HG03159 (cell line): Measurements from ENCODE around the gene SEC14L1.

Experiments
- ATAC-seq: cut with Tn5 transposase; IDR thresholded peaks from one replicate; pipeline ENCODE4 v1.9.1; 2021; ENCODE audit warnings: mild to moderate bottlenecking, moderate library complexity; ENCODE audit not compliant: unreplicated experiment

Gene SEC14L1

DNA sequence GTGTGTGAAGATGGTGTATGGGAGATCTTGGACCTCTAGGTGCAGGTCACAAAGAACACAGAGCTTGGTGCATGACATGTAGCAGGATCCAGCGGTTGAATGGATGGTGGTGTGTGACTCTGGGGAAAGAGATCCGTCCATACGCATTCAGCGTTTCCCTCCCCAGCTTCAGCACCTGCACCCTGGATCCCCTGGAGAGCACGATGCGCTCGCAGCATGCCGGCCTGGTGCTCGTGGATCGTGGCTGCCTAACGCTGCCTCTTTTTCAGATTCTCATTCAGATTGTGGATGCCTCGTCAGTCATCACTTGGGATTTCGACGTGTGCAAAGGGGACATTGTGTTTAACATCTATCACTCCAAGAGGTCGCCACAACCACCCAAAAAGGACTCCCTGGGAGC, 70.9 kb downstream of the SEC14L1 start:
- ATAC-seq: no peak

DNA sequence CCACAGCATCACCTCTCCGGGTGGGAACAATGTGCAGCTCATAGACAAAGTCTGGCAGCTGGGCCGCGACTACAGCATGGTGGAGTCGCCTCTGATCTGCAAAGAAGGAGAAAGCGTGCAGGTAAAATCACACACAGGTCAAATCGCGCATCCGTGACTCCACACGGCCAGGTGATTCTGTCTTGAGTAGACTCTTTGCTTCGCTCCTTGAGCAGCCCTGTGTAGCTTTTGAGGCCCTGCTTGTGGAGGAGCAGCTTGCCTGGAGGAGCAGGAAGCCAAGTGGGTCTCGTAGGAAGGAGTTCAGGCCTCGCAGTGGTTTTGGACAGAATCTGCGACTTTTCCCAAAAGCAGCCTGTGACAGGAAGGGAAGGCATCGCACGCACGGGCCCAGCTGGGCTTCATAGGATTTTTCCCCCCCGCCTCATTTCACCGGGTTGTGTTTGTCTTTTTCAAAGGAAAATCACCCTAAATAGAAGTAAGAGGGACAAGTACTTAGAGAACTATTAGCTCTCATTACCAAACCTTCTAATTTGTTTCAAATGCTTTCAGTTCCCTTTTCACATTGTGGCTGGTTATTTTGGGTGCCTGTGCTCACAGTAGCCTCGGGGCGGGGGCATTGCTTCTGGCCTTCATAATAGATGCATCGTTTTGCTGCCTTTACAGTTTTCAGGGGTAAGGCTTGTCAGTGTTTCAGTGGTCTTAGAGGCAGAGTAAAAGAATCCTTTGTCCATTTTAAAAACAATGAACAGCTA, 71.5 kb downstream of the SEC14L1 start:
- no peak for ATAC-seq

DNA sequence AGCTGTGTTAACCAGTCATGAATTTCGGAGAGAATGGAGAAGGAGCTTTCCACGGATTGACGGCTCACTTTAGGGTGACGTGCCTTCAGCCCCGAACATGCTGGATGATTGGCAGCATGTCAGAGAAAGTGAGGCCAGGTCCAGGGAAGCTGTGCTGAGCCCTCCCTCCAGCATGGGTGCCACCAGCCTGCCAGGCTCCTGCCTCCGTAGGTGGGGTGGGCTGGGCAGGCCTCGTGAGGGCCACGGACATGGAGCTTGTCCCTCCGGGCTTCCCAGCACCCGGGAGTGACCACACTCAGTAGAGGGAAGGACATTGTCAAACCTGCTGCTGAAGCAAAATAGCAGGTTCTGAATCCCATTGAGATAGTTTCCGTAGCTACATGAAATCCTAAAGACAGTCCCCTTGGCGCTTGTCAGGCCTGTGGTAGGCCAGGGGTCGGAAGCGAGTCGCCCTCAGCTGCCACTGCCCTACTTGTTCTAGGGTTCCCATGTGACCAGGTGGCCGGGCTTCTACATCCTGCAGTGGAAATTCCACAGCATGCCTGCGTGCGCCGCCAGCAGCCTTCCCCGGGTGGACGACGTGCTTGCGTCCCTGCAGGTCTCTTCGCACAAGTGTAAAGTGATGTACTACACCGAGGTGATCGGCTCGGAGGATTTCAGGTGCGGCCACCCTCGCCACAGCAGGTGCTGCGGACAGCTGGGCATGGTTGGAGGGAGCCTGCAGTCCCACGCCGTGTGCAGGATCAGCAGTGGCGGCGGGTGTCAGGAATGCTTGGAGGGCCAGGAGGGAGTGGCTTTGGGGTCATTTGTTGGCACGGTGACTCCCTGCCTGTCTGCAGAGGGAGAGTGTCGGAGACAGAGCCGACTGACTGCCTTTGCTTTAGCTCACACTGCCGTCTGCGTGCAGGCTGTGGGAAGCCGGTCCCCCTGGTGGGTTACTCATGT, 72.3 kb downstream of the SEC14L1 start:
- ATAC-seq: no peak

DNA sequence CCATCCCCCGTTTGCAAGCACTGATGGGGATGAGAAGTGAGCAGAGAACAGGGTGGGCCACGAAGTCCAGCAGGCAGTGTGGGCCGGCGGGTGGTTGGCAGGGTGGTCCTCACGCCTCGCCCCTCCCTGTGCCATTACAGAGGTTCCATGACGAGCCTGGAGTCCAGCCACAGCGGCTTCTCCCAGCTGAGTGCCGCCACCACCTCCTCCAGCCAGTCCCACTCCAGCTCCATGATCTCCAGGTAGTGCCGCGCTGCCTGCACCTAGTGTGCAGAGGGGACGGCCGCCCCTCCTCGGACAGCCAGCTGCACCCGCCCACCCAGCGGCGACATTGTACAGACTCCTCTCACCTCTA, 73.0 kb downstream of the SEC14L1 start:
- ATAC-seq: no peak

DNA sequence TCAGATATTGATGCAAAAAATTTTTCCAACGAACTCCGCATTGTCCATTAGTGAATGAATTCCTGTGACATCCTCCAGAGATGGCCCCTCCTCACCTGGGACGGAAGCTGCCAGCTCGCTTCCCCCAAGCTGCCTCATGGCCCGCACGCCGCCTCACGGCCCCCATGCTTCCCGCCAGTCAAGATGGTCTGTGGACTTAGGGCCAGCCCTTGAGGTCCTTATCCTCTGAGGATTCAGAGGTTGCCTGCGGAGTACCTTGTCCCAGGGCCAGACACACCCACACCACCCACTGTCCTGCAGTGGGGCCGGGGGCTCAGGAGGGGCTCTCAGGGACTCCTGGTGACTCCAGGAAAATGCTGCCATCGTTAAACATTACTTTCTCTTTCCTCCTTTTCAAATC, 73.6 kb downstream of the SEC14L1 start:
- no peak for ATAC-seq

DNA sequence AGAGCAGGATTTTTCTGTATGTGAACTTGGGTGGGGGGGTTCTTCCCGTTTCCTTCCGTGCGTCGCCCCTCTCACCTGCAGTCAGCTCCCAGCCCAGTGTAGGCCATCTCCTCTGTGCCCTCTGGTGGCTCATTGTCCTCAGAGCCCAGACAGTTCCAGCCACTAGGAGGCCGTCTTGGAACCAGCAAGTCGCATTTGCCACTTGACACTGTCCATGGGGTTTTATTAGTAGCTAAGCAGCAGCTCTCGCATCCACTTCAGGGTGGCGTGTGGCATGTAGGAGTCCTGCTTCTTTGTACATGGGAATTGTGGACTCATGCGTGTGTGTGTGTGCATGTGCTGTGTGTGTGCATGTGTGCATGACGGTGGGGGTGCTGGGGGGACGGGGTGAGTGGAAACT, 74.0 kb downstream of the SEC14L1 start:
- ATAC-seq: no peak

DNA sequence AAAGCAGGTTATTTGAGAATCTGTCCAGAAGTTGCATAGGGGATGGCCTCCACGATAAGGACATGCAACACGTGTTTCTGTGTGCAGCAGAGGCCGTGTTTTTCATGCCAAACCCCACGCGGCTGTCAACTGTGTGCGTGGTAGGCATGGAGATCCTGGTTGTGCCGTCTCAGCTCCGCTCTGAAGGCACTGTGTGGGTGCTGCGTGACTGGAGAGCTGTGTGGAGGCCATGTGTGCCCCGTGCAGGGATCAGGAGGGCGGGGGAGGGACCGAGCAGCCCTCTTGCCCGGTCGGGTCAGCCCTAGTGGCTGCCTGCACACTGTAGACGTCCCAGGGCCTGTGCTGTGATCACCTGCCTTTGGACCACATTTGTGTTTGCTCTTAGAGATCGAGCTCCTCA, 74.5 kb downstream of the SEC14L1 start:
- no peak for ATAC-seq

DNA sequence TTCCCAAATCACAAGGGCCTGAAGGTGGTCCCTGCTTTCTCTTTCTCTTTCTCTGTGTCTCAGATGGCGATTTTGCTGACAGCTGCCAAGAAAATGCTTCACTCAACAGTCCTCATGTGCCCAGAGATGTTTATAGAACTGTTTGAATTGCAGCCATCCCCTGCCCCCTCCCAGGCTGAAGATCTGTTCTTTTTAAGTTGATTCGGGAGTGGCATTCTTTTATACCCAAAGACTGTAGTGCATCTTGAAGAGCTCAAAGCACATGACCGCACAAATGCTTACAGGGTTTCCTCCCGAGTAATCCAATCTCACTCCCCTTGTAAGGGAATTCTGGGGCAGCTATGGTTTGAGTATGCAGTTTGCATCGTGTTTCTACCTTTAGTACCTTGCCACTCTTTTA, 75.7 kb downstream of the SEC14L1 start:
- no peak for ATAC-seq

DNA sequence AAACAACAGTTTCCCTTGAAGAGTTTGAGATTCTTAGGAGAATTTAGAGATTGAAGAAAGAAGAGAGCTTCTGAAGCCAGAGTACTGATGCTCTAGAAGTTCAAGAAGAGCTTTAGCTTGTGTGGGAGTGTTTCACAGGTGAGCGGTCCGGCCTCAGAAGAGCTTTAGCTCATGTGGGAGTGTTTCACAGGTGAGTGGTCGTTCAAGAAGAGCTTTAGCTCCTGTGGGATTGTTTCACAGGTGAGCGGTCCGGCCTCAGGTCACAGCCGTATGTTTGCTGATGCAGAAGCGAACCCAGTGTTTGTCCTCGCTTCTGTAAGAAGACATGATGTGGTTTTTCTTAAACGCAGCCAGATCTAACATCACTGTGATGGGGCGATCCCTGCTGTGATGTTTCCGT, 76.4 kb downstream of the SEC14L1 start:
- ATAC-seq: no peak

DNA sequence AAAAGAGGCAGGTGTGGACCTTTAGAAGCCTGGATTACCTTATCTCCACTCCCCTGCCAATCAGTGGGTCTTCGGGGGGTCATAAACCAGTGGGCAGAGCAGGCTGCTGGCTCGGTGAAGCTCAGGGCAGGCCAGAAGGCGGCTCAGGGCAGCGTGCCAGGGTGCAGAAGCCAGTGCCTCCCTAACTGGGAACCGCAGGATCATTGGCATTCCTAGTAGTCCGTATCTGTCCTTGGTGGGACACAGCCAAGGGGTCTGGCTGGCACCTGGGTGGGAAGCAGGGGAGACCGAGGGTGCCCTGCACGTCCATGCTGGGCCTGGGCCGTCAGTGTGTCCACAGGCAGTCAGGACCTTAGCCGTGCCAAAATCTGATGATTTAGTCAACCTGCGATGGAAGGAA, 76.8 kb downstream of the SEC14L1 start:
- no peak for ATAC-seq

DNA sequence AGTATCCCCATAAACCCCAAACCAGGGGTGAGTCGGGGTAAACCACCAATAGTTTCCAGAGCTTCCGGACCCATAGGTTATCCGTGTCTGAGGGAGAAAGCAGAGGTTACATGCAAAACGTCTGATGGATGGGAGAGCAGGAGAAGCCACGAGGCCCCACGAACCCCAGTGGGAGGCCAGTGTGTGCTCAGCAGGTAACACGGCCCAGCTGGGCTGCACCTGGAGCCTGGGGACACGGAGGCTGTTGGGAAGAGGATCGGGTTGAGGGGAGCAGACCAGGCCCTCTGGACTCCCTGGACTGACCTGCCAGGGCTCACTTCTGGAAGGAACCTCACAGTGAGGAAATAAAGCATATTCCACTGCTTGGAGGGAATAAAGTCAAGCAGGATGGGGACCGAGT, 78.1 kb downstream of the SEC14L1 start:
- no peak for ATAC-seq

DNA sequence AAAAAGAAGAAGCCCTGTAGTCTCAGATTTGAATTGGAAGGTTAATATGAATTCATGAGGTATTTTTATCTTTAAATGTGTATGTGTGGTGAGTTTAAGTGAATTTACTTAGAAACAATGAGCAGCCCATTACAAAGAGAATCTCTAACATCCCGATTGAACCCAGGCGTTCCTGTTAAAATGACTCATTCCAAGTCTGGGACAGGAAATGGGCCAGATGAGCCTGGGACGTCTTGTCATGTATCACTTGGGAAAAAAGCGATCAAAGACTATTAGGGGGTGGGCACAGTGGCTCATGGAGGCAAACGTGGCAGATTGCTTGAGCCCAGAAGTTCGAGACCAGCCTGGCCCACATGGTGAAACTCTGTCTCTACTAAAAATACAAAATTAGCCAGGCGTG, 81.6 kb downstream of the SEC14L1 start:
- no peak for ATAC-seq

DNA sequence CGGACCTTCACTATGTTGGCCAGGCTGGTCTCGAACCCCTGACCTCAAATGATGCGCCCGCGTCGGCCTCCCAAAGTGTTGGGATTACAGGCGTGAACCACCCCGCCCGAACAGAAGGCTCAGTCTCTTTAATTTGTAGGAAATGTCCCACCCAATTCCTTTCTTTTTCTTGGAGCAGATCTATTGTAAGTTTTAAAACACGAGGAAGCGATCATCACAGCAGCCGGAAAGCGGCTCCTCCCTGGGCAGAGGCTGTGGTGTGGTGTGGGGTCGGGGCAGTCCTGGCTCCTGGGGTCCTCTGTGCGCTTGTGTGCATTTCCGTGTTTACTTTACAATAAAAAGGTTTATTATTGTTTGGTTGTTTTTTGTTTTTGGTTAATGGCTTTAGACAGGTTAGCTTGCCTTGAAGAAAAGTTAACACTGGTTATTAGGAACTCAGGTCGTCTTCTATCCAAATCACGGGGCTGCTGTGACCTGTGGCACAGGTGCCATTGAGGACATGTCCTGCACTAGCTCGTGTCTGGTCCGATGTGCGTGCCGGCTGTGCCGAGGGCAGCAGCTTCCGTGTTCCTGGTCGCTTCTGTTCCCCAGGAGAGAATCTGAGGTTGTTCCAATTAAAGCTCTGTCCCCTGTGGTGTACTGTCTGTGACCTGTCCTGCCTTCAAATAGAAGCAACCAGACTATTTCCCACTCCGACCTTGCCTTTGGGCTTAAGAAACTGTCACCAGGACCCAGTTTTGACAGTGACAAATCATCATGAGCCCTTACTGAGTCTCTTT, 83.1 kb downstream of the SEC14L1 start:
- ATAC-seq: no peak

DNA sequence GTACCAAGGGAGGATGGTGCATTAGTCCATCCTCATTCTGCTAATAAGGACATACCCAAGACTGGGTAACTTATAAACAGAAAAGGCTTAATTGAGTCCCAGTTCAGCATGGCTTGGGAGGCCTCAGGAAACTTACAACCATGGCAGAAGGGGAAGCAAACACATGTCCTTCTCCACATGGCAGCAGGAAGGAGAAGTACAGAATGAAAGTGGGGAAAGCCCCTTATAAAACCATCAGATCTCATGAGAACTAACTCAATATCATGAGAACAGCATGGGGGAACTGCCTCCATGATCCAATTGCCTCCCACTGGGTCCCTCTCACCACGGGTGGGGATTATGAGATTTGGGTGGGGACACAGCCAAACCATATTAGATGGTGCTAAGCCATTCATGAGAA, 84.5 kb downstream of the SEC14L1 start:
- ATAC-seq: no peak

DNA sequence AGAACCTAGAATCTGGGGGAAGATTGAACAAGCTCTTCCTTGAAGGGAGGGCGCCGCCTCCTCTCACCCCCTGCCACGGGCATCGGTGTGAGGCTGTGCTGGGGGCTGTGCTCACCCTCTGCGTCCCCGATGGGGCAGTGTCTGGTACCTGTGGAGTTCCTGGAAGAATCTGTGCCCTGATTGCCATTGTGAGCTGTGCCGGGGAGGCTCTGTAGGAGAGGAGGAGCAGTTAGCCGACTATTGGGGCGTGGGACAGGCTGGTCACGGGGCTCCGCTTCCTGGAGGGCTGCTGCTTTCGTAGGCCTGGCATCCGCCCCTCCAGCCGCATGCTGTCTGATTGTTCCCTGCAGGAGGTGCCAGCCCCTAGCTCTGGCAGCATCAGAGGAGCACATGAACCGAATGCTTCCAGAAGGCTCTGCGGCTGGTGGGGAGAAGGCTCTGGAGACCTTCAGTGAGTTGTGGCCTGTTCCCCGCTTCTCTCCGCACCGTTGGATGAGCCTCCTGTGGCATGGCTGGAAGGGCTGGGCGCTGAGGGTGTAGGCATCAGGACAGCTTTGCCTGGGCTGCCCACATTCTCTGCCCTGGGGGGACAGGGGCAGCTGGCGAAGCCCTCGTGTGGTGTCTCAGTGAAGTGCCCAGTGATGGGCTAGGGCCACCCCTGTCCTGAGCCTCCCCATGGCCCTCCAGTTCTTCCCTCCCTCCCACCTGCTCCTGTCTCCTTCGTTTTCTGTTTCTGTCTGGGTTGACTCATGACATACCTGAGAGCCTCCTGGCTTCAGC, 86.9 kb downstream of the SEC14L1 start:
- ATAC-seq: no peak

DNA sequence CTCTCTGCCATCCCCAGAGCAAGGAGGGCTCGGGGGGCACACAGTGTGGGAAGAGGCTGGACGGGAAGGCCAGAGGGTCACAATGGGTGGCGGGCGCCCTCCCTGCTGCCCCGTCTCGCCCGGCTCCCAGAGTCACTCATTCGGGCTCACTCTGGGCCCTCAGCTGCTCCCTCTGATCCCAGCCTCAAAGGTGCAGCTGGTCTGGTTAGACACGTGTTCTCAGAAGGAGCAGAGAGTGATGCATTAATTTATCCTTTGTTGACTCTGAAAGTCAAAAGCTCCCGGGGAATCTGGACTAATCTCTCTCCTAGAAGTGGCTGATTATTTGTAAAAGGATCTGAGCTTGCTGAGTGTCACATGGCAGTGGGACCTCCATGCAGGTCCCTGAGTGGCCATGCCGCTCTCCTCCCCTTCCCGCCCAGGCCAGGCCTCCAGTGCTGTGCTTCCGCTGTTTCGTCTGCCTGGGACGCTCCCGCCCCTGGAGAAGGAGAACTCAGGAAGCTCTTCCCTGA, 87.5 kb downstream of the SEC14L1 start:
- no peak for ATAC-seq

DNA sequence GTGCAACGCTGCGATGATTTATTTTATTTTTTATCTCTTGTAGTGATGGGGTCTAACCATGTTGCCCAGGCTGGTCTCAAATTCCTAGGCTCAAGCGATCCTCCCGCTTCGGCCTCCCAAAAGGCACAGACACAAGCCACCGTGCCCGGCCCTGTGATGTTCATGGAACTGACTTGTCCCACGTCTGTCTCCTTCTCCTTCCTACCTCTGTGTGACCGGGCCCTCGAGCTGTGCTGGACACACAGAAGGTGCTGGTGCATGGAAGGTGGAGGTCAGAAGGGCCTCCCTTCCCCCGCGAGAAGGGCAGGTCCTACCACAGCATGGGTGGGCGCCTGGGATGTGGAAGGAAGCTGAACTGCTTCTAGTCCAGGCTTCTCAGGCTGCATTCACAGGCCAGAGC, 88.0 kb downstream of the SEC14L1 start:
- no peak for ATAC-seq

DNA sequence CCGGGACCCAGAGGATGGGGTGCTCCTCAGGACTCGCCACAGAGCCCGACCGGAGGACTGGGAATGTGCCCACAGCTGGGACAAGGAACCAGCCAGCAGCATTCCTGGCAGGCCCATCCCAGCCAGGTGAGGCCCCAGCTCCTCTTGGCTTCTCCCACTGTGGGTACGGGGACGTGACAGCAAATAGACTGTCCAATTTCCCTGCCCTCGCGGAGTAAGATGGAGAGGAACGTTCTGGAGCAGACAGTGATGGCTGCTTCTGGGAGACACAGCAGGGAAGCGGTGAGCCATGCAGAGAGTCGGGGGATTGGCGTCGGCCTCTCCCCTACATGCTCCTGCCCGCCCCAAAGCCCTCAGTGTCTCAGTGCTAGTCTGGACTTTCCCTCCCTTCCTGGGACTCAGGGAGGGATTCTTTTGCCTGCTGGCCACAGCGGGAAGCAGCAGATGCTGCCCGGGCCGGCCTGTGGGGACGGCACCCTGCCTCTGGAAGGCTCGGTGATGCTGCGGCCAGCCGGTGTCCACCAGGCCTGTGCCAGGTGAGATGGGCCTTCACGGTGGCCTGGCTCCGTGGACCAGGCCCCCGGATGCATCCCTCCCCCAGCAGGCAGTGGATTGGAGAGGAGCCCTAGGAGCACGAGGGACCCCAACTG, 89.1 kb downstream of the SEC14L1 start:
- no peak for ATAC-seq

DNA sequence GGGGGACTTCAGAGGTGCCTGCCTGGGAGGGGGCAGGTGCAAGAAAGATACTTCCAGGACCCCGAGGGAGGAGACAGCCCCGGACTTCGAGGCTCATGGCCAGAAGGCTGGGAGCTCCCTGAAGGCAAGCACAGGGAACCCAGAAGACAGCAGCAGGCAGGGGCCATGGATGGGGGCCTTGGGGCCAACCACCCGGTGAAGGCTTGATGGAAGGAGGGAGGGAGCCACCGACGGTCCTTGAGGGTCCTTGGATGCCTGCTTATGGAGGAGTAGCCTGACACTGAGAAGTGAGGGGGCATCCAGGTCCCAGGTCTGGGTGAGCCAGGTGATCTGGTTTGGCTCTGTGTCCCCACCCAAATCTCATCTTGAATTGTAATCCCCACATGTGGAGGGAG, 89.7 kb downstream of the SEC14L1 start:
- ATAC-seq: no peak
